Type B pancreatic cell (in vitro differentiated cells): ENCODE measurements around the gene NDUFAF5. TPM values are rescaled to one million over a fixed set of nuclear protein-coding genes. Genes with fewer than 3 reads are reported as not detected.
A peak's percentile ranks its signal among the peaks of the same experiment; 100 is the strongest.

Experiments used
- DNase-seq: peaks from one replicate; pipeline ENCODE4 v3.0.0; 2021; ENCODE audit warnings: mixed read lengths; ENCODE audit not compliant: unreplicated experiment; ENCODE audit errors: extremely low spot score
- H3K27ac Mint-ChIP-seq: 2 replicates; pipeline ENCODE4 v1.8.0; 2021; ENCODE audit warnings: mild to moderate bottlenecking, mixed read lengths
- H3K27me3 Mint-ChIP-seq: 2 replicates; pipeline ENCODE4 v1.8.0; 2021; ENCODE audit warnings: mixed read lengths
- H3K36me3 Mint-ChIP-seq: 2 replicates; pipeline ENCODE4 v1.8.0; 2021; ENCODE audit warnings: mixed read lengths
- H3K4me1 Mint-ChIP-seq: one replicate; pipeline ENCODE4 v1.8.0; 2021; ENCODE audit warnings: mixed read lengths; ENCODE audit not compliant: unreplicated experiment
- H3K4me3 Mint-ChIP-seq: 2 replicates; pipeline ENCODE4 v1.8.0; 2021; ENCODE audit warnings: mild to moderate bottlenecking, mixed read lengths
- H3K9me3 Mint-ChIP-seq: 2 replicates; pipeline ENCODE4 v1.8.0; 2021; ENCODE audit warnings: mixed read lengths
- total RNA-seq: library from RNA; stranded (reverse); gene quantifications from 2 replicates; pipeline ENCODE4 v1.2.1, GENCODE V29; 2021; ENCODE audit warnings: low replicate concordance
- TF ChIP-seq, protein P1 (sequence below): fragments of 200-600 bp; sonication (generic); conservative IDR thresholded peaks from 2 replicates; pipeline ENCODE4 v1.5.0; 2021; ENCODE audit warnings: antibody characterized with exemption, mild to moderate bottlenecking

The NDUFAF5 gene
- total RNA-seq, 1 donor from 2014 or later, result 26.1 TPM

DNA sequence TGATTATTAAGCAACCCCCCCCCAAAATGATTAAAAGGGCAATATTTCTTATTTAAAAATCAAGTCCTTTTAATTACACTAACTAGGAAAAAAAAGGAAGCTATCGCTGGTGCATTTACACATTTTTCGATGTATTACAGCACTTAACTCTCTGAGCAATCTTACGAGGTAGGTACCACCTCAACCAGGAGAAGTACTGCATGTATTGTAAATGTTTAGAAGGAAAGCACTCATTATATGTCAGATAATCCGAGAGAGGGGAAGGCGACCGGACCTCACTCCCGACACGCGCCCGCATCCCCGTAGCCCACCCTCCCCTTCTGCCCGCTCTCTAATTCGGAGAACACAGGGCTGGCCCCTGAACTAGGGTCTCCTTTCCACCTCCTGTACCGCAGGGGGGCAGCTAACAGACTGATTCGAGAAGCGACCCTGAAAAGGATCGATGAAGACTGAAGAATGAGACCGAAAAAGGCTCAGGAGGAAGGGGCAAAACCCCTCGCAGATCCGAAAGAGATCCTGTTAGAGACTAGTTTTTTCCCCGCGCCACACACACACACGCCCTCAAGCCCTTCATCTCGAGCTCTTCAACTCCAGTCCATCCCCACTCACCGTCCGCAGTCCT, 446 bp upstream of the NDUFAF5 start:
- peaks cover 19% of the 10 kb centered on the region for H3K36me3 Mint-ChIP-seq
- TF ChIP-seq, protein P1, sequence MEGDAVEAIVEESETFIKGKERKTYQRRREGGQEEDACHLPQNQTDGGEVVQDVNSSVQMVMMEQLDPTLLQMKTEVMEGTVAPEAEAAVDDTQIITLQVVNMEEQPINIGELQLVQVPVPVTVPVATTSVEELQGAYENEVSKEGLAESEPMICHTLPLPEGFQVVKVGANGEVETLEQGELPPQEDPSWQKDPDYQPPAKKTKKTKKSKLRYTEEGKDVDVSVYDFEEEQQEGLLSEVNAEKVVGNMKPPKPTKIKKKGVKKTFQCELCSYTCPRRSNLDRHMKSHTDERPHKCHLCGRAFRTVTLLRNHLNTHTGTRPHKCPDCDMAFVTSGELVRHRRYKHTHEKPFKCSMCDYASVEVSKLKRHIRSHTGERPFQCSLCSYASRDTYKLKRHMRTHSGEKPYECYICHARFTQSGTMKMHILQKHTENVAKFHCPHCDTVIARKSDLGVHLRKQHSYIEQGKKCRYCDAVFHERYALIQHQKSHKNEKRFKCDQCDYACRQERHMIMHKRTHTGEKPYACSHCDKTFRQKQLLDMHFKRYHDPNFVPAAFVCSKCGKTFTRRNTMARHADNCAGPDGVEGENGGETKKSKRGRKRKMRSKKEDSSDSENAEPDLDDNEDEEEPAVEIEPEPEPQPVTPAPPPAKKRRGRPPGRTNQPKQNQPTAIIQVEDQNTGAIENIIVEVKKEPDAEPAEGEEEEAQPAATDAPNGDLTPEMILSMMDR, result no peak
- H3K4me1 Mint-ChIP-seq, result peaks cover 34% of the 10 kb centered on the region
- peak overlapping the region; percentile 100 for H3K4me3 Mint-ChIP-seq
- H3K27ac Mint-ChIP-seq, result peak overlapping the region; percentile 95
- H3K9me3 Mint-ChIP-seq, result no peaks in the 10 kb centered on the region
- DNase-seq, result no peak
- no peaks in the 10 kb centered on the region for H3K27me3 Mint-ChIP-seq

DNA sequence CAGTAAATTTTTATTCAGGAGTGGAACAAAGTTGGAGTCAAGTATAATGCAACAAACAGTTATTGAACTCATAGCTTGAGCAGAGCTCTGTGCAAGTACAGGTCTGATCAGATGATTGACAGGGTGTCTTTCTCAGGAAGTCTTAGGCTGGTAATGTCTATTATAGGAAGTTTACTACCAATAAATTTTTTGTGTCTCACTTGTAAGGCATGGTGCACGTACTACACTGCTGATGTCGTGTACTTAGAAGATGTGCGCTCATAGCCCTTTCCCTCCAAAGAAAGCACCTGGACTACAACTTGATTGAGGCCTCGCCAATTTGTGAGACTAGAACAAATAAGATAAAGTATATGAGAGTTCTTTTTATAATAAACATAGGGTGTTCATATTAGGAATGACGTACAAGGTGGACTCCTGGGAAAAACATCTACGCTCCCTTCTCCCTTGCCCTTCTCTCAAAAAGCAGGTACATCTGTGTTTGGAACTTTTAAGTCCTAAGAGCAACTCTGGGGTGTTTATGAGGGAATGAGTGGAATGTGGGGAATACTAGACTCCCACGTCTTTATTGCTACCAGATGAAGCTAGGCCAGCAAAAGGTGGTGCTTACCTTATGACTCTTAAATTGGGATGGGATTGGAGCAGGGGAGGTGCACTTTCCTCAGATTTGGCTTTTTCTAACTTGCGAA, 1.5 kb downstream of the NDUFAF5 start:
- no peak for DNase-seq
- TF ChIP-seq, protein P1, result no peak
- H3K4me3 Mint-ChIP-seq, result peak overlapping the region; percentile 100
- H3K4me1 Mint-ChIP-seq, result peaks cover 26% of the 10 kb centered on the region
- H3K9me3 Mint-ChIP-seq, result no peaks in the 10 kb centered on the region
- H3K27me3 Mint-ChIP-seq, result no peaks in the 10 kb centered on the region
- H3K36me3 Mint-ChIP-seq, result peaks cover 24% of the 10 kb centered on the region
- peak overlapping the region; percentile 95 for H3K27ac Mint-ChIP-seq

DNA sequence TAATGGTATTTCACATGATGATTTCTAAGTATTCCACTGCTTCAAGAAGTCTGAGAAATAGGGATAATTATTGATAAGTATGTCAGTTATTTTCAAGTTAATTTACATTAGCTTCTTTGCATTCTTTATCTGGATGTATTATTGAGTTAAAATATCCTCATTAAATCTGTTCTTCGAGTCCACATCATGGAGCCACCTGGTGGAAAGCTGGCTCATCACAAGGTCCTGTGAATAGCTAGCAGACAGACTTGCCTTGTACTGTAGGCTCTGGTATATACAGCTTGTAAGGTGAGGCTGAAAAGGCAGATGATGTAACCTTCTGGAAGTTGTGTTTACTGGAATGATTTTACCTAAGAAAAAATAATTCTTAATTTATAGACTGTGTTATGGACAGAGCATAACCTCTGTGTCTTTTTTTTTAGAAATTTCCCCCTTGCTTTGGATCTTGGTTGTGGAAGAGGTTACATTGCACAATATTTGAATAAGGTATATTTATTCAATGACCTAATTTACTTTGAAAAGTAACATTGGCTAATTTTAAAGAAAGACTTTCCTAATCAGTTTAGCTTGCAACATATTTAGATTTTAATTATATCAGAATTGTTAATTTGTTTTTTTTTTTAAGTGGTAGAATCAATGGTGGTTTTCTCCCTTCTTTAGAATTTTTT, 3.5 kb downstream of the NDUFAF5 start:
- H3K4me3 Mint-ChIP-seq, result peak overlapping the region; percentile 61
- H3K27me3 Mint-ChIP-seq, result no peaks in the 10 kb centered on the region
- DNase-seq, result no peak
- H3K36me3 Mint-ChIP-seq, result peaks cover 25% of the 10 kb centered on the region
- H3K27ac Mint-ChIP-seq, result no peak overlapping the region
- TF ChIP-seq, protein P1, result peak; percentile 75
- peaks cover 26% of the 10 kb centered on the region for H3K4me1 Mint-ChIP-seq
- no peaks in the 10 kb centered on the region for H3K9me3 Mint-ChIP-seq

DNA sequence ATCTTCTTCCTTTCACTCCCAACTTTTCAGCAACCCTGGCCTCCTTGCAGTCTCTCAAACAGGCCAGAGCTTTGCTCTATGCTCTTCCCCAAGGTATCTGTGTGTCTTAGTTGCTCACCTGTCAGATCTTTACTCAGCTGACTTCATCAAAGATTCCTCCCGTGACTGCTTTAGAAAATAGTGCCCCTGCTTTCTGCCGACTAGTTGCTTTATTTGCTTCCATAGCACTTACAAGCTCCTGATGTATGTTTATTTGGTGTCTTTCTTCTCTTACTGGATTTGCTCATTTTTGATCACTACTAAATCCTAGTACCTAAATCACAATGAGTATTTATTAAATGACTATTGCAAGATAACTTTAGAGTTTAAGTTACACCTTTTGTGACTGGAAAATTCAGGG, 5.9 kb downstream of the NDUFAF5 start:
- no peak for DNase-seq
- Mint-ChIP-seq H3K4me3 (no peak overlapping the region), H3K4me1 (peaks cover 21% of the 10 kb centered on the region), H3K27ac (no peak overlapping the region), H3K9me3 (no peaks in the 10 kb centered on the region), H3K27me3 (no peaks in the 10 kb centered on the region), H3K36me3 (peaks cover 24% of the 10 kb centered on the region)
- TF ChIP-seq, protein P1, result no peak

DNA sequence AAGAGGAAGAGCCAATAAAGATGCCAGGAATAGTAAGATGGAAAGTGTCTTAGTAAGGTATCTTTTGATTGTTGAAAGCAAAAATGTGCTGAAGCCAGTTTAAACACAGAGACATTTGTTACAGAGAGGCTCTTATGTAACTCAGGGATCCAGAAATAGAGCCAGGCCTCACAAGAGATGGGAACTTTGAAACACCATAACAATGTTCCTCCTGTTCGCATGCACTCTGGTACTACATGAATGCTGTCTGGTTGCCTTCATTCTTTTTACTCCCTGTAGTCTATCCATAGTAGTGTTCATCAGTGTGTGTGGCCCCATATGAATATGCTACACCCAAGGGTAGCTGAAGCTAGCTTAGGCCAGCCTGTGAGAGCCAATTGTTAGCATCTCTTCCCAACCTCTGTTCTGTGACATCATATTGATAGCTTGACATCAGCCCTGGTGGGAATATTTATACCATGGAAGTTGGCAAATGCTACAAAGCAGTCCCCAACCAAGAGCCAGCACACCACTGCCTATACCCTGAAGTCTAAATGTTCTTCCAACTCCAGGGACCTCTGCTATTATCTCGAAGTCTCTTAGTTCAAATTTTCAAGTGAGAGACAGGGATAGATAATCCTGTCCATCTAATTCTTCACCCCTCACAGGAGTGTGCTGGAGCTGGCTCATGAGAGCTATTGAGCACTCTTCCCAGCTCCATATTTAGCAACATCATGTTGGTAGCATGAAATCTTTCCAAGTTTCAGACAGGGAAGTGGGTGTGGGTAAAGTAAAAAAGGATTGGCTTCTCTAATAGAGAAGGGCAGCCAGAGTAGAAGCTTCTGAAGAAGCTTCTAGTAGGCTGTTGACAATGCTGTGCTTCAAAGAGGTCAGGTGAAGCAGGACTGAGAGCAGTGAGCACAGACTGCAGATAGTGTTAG, 7.0 kb downstream of the NDUFAF5 start:
- DNase-seq, result no peak
- no peak overlapping the region for H3K4me3 Mint-ChIP-seq
- peaks cover 26% of the 10 kb centered on the region for H3K36me3 Mint-ChIP-seq
- no peaks in the 10 kb centered on the region for H3K9me3 Mint-ChIP-seq
- TF ChIP-seq, protein P1, result no peak
- H3K4me1 Mint-ChIP-seq, result peaks cover 11% of the 10 kb centered on the region
- no peak overlapping the region for H3K27ac Mint-ChIP-seq
- no peaks in the 10 kb centered on the region for H3K27me3 Mint-ChIP-seq
